GM19468 (cell line): ENCODE results near the gene MLLT1.
A peak's percentile ranks its signal among the peaks of the same experiment; 100 is the strongest.

Experiments used
- ATAC-seq: cut with Tn5 transposase; IDR thresholded peaks from one replicate; pipeline ENCODE4 v1.9.1; 2021; ENCODE audit warnings: mild to moderate bottlenecking, moderate library complexity, moderate number of reproducible peaks; ENCODE audit not compliant: unreplicated experiment; ENCODE audit errors: extremely low read depth

The MLLT1 gene

DNA sequence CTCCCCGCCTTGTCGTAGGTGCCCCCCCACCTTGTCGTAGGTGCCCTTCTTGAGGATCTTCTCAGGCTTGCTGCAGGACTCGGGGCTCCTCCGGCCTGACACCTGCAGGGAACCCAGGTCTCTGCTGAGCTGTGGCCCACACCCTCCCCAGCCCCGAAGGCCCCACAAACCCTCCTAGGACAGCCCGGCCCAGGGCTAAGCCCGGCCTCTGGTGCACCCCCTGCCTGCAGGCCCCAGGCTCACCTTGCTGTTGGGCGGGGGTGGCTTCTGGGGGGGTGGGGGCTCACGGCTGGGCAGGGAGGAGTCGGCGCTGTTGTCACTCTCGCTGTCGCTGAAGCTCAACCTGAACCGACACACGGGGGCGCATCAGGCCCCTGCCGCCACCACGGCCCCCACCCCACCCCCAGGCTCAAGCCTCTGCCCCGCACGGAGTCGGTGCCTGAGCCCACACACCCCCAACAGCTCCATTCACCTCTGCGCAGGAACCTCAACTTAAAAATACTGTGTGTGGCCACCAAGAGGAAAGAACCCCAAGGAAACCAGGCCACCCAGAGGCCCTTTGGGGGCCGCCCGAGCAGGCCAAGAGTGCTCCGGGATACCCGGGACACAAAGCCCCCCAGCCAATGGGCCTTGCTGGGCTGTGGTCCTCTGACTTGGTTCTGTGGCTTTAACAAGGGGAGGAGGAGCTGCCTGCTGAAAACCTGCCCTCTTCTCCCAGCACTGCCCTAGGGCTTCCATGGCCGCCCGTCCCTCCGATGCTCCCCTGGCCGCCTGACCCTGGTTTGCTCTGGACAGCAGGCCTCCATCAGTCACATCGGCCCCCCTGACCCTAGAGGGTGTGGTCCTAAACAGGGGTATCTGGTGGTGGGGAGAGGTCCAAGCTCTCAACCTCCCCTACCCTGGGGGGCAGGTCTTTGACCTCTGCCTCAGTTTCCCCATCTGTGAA is 65.8 kb downstream of the MLLT1 start:
- no peak for ATAC-seq

GRCh38 chr19:6213266-6213595 is 66.5 kb downstream of the MLLT1 start:
- no peak for ATAC-seq

GRCh38 chr19:6212403-6213265 is 67.1 kb downstream of the MLLT1 start:
- no peak for ATAC-seq

DNA sequence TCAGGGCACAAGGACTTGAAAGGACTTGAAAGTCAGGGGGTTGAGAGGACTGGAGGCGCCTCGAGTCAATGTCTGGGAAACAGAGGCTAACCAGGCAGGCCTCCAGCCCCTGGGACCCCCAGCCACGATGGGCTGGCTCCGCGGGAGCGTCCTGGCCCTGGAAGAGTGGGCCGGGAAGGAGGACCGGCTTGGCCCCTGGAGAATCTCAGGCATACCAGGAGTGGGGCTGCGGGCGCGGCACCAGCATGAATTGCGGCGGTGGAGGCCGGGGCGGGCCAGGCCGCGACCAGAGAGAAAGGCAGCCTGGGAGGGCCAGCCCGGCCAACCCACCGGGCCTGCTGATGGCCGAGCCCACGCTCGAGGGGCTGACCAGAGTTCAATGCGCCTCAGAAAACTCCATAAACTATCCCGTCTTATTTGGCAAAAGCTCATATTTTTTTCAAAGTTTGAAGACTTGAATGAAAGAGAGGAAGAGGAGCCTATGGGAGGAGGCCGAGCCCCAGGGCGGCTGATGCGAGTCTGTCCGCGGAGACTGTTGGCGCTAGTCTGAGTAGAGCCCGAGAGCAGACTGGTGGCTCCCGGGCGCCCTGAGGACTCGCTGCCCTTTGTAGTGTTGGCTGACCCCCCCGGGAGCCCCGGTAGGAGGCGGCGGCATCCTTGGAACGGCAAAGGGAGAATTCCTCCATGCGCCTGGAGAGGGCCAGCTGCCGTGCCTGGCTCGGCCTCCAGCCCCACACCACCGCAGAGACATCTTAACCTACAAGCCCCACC is 68.0 kb downstream of the MLLT1 start:
- ATAC-seq = no peak

GRCh38 chr19:6210721-6211600 is 68.8 kb downstream of the MLLT1 start:
- ATAC-seq = no peak

- ATAC-seq = no peak
Observed at GRCh38 chr19:6210091-6210490, 69.7 kb downstream of the MLLT1 start.

GRCh38 chr19:6209680-6210079 is 70.1 kb downstream of the MLLT1 start:
- ATAC-seq = no peak

- ATAC-seq = no peak
Observed at GRCh38 chr19:6209233-6209632, 70.5 kb downstream of the MLLT1 start.

DNA sequence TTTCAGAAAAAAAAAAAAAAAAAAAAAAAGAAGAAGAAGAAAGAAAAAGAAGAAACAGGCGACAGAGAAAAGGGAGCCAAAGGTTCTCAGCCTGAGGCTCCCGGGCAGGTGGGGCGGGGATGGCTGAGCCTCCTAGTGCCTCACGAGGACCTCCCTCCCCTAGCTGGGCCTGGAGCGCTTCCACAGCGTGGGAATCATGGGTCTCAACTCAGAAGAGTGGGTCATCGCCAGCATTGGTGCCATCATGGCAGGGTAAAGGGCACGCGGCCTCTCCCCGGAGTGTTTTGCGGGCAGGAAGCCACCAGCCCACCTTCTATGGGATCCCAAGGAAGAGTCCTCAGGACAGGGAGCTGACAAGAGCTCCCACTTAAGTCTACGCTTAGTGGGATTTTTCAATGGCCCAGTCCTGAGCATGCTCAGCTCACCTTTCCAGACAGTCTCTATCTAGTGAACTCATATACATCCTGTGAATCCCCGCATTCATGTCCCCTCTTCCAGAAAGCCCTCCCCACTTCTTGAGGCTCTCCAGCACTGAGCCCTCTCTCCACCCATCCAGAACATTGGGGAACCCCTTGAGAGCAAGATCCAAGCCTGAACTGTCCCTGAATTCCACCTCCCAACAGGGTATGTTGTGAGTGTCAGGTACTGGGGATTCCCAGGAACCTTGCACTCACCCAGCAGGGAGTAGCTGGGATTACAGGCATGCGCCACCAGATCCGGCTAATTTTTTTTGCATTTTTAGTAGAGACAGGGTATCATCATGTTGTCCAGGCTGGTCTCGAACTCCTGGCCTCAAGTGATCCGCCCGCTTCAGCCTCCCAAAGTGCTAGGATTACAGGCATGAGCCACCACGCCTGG is 74.7 kb downstream of the MLLT1 start:
- no peak for ATAC-seq

DNA sequence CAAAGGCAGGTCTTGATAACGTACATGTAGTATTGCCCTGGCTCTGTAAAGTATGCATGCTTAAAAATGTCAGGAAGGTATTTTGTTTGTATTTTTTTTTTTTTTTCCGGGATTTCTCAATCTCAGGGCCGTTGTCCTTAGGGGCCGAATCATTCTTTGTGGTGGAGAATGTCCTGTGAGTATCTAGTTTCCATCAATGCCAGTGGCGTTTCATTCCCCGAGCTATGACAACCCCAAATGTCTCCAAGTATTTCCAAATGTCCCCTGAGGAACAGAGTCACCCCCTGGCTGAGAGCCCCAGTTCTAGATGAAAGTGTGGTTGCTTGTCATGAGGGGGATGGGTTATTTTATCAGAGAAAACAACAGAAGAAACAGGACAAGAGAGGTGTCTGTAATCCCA is 75.6 kb downstream of the MLLT1 start:
- ATAC-seq = no peak

GRCh38 chr19:6199240-6199994 is 80.4 kb downstream of the MLLT1 start:
- peak; percentile 65 for ATAC-seq

- ATAC-seq = no peak
Observed at GRCh38 chr19:6198896-6199239, 80.9 kb downstream of the MLLT1 start.

DNA sequence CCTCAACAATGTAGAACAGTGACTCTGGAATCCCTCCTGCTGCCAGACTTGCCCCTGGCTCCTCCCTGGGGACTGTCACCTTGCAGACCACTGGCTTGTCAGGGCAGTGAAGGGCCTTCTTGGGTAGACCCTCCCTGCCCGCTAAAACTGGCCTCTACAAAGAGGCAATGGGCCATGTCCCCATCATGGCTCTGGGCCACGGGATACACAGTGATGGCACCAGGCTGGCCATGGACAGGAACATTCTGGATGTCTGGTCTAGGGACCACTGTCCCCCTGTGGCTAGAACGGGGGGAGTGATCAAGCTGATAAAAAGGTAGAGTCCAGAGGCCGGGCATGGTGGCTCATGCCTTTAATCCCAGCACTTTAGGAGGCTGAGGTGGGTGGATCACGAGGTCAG is 83.4 kb downstream of the MLLT1 start:
- ATAC-seq = no peak

- no peak for ATAC-seq
Observed at GRCh38 chr19:6188811-6189210, 91.0 kb downstream of the MLLT1 start.

DNA sequence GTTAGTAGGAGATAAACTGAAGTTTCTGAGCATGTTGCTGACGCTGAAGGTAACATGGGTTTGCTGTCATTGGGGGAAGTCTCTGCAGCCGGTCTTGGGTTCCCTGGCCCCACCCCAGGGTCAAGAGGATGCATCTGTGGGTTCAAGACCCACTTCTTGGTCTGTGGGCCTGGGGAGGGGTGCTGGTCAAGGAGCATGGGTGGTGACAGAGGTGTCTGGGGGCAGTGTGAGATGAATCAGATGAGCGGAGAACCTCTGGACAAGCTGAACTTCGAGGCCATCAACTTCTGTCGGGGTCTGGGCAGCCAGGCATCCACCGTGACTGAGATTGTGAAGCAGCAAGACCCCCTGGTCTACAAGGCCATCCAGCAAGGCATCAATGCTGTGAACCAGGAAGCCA is 92.4 kb downstream of the MLLT1 start:
- ATAC-seq = no peak

DNA sequence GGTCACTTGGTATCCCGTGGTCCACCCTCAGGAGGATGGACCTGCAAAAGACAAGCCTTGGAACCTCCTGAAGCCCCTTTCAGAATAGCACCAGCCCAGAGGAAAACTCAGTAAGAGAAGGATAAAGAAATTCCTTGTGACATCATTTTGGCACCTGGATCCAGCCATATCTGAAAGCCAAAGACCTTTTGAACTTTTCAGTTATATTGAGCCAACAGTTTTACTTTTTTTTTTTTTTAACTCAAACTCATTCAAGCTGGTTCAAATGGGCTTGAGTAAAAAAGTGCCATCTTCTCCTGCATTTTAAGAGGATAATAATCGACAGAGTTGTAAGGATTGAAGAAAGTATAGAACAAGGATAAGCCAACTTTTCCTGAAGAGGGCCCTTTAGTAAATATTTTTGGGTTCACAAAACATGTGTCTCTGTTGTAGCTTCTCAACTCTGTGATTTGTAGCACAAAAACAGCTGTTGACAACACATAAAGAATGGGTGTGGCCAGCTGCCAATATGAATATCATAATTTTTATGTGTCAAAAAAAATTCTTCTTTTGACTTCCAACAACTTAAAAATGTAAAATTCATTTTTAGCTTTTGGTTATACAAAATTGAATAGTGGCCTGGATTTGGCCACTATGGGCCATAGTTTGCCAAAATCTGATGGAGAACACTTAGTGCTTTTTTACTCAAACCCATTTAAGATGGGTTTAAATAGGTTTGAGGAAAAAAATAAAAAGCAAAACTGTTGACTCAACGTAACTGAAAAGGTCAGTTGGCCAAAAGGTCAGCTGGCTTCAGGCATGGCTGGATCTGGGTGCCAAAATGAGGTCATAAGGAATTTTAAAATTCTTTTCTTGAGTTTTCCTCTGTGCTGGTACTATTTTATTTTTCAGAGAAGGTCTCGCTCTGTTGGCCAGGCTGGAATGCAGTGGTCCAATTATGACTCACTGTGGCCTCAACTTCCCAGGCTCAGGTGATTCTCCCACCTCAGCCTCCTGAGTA is 93.6 kb downstream of the MLLT1 start:
- ATAC-seq = no peak
